GM03348 (cell line): ENCODE measurements around the gene SLC12A9.
"Not testable (repeated sequence)": the region's sequence is repeated elsewhere in the genome, so short reads cannot be mapped to it uniquely, and the experiment has no call there.

Experiments
- DNase-seq: peaks from one replicate; pipeline ENCODE4 v3.0.0; 2012; ENCODE audit warnings: low spot score

Gene SLC12A9

DNA sequence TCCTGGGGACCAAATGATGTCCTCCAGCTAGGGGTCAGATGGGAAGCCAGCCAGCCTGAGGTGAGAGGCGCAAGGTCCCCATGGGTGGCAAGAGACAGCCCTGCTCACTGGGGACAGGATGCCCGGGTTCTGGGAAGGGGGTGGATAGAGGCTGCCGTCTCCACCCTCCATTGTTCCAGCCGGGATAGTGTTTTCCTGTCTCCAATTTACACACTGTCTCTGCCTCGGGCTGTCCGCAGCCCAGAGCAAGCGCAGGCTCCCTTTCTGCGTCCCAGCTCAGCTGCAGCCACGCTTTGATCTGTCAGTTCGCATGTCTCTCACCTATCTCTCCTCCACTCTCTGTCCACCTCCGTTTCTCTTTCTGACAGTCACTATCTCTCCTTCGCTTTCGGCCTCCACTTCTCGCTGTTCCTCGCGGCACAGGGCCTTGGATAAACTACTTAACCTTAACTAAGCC lies 27.3 kb upstream of the SLC12A9 start:
- DNase-seq, result peak; percentile 51

DNA sequence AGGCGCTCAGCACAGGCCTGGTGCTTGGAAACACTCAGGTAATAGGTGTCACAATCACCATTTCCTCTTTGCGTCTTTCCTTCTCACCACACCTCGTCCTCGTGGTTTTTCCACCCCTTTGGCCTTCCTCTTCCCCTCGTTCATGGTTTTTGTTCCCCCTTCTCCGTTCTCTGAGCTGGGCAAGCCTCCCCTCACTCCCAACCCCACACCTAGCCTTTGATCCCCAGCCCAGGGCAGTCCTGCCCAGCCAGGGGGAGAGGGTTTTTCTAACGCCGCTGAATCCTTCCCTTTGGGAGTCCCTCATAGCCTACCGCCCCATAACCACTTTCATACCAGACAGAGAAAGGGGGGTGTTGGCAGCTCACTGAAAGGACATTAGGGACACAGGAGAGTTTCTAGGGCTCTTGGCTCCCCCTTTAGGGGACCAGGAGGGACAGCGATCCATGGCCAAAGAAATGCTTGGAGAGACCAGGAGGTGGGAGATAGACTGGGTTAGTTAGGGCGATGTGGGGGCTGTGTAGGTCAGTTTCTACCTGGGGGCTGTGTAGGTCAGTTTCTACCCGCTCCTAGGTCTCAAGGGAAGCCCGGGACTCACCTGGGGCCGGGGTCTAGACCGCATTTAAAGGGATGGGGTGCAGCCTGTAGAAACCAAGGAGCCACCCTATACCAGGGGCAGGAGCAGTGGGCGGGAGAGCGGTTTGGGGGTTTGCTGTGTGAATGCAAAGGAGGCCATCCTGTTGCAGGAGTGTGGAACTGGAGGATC lies 26.6 kb upstream of the SLC12A9 start:
- peak; percentile 59 for DNase-seq

DNA sequence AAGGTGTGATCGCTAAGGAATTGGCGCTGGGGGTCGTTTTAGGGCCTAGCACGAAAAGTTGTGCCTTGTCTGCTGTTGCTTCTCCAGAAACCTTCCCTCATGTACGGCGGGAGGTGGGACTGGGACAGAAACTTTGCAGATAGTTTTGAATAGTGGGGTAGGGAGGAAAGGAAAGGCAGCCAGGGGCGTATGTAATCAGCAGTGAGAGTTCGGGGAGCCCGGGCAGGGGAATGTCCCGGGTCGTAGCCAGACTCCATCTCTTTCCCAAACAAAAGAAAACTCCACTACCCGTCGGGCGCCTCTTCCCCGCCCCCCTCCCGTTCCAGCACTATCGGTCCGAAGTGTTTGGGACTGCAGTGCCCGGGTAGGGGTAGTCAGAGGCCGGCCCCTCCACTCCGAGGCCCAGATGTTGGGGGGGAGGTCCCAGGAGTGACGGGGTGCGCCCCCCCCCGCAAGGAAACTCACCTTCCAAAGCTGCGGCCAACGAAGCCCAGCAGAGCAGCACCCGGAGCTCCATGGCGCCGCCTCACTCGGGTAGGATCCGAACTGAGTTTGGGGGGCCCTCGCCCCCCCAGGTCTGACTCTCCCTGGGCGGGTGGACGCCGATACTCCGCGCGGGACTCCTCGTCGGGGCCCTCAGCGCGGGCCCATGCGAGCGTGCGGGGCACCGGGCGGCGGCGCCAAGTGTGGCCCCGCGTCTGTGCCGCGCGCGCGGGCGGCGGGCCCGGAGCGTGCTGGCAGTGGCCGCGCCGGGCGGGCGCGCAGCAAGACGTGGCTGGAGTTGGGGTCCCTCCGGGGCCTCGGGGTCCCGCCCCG lies 25.8 kb upstream of the SLC12A9 start:
- DNase-seq, result peak; percentile 42

DNA sequence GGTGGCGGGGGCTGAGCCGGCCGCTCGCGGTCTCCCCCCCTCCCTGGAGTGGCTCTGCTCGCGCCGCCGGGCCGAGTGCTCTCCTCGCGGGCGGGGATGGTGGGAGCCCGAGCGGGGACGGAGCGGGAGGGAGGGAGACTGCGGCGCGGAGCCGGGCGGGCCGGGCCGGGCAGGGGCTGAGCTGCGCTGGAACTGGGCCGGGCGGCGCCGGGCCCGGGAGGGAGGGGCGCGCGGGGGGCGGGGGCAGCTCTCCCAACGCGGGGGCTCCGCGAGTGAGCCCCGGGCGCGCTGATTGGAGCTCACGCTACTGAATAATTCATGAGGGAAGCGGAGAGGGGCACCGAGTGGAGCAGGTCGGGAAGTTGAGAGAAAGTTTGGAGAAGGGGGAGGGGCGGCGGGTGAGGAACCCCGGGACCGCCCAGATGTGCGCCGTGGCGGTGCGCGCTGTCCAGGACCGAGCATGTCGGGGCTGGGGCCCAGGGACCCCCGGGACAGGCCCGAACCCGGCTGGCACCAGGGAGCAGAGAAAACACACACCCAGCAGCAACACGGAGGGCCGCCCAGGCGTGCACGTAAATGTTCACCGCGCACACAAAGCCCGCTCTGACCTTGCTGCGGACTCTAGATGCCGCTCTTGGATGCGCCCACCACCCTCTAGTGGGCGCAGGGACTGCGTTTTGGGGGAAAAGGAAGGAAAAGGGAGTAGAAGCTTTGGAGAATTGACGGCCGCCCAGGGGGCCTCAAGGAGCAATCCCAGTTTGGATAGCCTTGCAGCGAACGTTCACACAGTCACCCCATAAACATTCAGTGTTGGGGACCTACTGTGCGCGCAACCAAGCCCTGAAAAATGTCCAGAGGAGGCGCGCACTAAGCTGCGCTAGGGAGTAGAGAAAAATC lies 24.9 kb upstream of the SLC12A9 start, which contains the start of gene EPHB4:
TSS of gene EPHB4 (minus strand) at position 194 of the 897 bp plus-strand sequence. CDS start 493 bp downstream, outside the sequence.
- DNase-seq, result peak; percentile 91

DNA sequence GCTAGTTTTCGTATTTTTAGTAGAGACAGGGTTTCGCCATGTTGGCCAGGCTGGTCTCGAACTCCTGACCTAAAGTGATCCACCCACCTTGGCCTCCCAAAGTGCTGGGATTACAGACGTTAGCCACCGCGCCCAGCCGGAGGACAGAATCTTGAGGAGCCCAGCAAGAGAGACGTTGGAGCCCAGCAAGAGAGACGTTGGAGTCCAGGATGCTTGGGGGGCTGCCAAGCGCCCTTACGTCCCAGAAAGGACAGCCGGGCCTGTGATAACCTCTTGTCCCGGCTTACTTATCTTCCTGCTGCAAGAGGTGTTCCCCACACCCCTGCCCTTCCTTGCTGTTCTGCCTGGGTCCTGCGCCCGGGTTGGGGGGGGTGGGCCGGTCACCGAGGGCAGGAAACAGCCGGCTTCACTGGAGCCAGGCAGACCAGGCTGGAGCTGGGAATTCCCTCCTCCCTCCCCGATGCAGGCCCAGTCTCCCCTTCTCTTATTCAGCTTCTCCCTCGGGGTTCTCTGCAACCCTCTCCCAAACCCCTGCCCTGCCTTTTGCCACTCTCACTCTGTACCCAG lies 23.3 kb upstream of the SLC12A9 start:
- no peak for DNase-seq

DNA sequence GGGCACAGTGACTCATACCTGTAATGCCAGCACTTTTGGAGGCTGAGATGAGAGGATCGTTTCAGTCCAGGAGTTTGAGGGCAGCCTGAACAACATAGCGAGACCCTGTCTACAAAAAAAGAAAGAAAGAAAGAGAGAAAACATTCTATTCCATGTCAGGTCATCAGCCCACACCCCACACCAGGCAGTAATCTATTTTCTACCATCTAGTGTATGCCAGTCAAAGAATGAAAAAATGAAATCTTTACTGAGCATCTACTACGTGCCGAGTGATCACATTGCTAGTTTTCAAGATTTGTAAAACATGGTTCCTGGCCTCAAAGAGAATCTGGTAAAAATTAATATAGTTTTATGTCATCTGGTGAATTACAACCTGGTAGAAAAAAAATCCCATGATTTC lies 22.1 kb upstream of the SLC12A9 start:
- no peak for DNase-seq

DNA sequence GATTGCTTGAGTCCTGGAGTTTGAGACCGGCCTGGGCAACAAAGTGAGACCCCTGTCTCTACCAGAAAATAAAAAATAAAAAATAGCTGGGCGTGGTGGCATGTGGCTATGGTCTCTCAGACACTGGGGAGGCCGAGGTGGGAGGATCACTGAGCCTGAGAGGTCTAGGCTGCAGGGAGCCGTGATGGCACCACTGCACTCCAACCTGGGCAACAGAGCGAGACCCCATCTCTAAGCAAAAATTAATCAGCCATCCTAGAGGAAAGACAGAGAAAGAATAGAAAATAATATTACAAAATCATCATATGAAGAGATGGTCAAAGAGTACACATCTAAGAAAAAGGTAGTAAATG lies 20.3 kb upstream of the SLC12A9 start:
- DNase-seq, result no peak

DNA sequence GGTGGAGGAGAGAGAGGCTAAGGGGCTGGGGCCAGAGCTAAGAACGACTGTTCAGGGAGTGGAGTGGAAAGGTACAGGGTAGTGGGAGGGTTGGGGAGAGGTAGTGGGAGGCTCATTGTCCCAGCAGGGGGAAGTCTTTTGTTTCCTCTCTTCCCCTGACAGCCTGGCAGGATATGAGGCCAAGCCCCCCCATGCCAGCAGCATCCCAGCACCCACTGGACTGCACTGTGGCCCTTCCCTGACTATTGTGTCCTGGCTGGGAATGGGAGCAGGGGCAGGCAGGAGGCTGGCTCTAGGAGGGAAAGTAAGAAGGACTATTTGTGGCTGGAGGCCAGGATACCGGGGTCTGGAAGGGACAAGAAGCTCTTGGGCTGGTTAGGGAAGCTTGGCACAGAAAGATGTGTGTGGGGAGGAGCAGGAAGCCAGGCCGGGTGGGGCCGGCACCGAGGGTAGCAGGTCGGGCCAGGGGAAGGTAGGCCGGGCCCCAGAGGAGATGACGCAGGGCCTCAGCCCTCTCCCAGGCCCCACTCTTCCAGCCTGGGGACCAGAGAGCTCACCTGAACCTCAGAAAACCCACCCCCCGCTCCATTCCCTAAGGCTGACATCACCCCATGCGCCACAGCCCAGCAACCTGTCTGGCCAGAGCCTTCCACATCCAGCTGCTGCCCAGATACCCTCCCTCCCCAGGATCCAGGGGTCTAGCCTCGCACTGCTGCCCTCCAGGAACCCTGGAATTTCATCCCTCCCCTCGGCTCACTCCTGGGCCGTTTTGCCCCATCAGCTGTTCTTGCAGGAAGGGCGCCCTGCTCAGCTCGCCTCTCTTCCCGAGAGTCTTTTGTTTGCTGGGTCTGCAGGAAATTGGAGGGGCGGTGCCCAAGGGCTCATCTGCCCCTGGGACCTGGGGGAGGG lies 16.4 kb upstream of the SLC12A9 start:
- DNase-seq, result peak; percentile 5

DNA sequence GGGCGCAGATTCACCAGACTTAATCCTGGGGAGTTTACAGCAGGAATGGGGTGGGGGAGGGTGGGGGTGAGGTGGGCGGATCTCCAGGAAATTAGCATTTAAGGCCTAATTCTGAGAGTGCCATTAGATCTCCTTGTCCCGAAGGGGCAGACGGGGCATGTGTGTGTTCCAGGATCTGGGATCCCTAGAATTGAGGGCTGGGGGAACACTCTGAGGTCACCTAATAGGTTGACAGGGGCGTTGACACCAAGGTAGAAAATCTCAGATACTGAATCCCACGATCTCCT lies 15.8 kb upstream of the SLC12A9 start:
- no peak for DNase-seq

DNA sequence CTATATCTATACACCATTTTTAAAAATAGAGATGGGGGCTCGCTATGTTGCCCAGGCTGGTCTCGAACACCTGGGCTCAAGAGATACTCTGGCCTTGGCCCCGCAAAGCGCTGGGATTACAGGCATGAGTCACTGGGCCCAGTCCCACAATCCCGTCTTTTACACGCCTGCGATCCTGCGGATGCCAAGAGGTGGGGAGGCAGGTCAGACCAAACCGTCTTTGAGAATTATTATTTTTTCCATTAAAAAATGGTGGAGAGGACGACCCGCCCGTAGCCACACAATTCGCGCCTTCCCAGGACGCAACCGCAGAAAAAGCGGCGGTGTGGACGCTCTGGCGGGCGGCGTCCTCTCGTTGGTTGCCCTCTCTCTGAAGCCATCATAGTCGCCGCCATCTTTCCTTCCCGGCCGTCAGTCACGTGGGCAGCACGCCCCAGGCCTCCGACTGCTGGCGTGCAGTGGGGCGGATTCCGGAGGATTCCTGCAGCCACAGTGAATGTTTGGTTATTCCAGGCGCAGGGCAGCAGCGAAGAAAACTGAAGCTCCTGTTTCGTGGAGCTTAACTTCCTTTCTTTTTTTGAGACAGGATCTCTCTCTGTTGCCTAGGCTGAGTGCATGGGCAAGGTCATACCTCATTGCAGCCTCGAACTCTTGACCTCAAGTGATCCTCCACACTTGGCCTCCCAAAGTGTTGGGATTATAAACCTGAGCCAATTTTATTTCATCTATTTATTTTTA lies 15.2 kb upstream of the SLC12A9 start:
- DNase-seq, result peak; percentile 95

DNA sequence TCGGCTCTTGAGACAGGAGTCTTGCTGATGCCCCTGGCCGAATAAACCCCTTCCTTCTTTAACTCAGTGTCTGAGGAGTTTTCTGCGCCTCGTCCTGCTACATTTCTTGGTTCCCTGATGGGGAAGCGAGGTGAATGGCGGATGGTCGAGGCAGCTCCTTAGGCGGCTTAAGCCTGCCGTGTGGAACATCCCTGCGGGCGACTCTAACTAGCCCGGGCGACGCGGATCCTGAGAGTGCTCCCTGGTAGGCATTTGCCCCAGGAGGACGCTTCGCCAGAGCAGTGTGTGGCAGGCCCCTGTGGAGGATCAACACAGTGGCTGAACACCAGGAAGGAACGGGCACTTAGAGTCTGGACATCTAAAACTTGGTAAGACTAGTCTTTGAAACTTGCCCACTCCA lies 13.2 kb upstream of the SLC12A9 start:
- DNase-seq, result no peak

DNA sequence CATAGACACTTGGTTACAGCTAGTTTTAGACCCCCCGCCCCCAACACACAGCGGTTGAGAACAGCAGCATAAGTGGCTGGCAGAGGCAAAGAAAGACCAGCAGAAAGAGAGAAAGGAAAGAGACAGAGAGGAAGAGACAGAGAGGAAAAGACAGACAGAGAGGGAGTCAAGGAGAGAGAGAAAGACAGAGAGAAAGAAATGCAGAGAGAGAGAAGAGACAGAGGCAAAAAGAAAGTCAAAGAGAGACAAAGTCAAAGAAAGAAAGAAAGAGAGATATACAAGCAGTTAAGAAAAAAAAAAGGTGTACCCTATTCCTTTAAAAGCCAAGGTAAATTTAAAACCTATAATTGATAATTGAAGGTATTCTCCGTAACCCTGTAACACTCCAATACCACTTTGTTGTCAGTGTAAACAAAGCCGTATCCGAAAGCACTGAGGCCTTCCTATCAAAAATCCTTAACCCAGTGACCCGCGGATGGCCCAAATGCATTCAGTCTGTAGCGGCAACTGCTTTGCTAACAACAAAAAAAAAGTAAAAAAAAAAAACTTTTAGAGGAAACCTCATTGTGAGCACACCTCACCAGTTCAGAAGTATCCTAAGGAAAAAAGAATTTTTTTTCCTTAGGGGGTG lies 11.9 kb upstream of the SLC12A9 start:
- no peak for DNase-seq

DNA sequence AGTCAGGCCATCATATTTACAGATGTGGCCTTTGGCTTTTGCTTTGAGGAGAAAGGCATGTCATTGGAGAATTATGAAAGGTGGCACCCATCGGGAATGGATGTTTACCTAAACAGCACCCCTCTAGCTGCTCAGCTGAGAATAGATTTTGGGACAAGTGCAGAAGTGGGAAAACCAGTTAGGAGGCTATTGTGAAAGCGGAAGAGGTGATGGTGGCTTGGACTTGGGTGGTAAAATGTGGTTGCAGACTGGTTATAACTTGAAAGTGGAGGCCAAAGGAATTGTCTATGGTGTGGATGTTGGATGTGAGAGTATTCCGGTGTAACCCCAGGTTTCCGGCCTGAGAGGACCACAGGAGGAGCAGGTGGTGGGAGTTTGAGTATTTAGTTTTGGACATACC lies 5.2 kb upstream of the SLC12A9 start:
- no peak for DNase-seq

DNA sequence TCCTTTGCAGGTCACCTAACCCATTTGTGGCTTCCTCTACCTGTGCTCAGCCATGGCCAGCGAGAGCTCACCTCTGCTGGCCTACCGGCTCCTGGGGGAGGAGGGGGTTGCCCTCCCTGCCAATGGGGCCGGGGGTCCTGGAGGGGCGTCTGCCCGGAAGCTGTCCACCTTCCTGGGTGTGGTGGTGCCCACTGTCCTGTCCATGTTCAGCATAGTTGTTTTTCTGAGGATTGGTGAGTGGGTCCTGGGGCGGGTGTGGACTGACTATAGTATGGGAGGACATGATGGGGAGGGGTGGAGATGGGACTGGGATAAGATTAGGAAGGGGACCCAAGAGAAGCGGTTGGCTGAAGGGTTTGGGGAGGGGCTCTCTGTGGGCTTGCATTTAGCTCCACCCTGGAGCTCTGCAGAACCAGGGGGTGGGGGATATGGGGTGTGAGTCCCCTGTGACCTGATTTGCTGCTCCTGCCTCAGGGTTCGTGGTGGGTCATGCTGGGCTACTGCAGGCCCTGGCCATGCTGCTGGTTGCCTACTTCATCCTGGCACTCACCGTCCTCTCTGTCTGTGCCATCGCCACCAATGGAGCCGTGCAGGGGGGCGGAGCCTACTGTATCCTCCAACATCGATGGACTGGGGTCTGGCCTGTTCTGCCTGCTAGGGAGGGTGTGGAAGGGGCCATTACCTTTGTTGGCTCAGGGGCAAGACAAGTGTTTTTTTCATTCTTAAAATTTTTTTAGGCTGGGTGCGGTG lies 1.8 kb downstream of the SLC12A9 start:
- DNase-seq, result peak; percentile 3

DNA sequence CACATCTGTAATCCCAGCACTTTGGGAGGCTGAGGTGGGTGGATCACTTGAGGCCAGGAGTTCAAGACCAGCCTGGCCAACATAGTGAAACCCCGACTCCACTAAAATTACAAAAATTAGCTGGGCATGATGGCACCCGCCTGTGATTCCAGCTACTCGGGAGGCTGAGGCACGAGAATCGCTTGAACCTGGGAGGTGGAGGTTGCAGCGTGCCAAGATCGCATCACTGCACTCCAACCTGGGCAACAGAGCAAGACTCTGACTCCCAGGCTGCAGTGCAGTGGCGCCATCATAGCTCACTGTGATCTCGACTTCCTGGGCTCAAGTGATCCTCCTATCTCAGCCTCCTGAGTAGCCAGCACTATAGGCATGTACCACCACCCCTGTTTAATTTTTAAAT lies 2.4 kb downstream of the SLC12A9 start:
- not testable (repeated sequence) for DNase-seq

DNA sequence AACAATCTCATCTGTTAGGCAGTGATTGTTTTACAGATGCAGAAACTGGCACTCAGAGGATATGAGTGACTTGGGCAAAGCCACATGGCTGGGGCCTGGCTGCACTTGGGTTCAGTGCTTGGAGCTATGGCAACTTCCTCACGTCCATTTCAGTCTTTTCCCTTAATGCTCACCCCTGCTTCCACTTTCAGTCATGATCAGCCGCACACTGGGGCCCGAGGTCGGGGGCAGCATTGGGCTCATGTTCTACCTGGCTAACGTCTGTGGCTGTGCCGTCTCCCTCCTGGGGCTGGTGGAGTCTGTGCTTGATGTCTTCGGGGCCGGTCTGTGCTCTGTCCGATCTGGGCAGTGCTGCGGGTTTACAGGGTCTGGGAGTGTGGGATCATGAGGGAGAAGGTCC lies 3.0 kb downstream of the SLC12A9 start:
- DNase-seq, result no peak

DNA sequence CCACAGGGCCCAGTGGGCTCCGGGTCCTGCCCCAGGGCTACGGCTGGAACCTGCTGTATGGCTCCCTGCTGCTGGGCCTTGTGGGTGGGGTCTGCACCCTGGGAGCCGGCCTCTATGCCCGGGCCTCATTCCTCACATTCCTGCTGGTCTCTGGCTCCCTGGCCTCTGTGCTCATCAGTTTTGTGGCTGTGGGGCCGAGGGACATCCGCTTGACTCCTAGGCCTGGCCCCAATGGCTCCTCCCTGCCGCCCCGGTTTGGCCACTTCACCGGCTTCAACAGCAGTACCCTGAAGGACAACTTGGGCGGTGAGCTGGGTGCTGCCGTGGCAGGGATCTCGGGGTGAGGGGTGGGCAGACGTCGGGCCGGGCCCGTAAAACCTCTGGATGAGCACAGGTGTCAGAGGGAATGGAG lies 4.4 kb downstream of the SLC12A9 start:
- DNase-seq, result peak; percentile 1

DNA sequence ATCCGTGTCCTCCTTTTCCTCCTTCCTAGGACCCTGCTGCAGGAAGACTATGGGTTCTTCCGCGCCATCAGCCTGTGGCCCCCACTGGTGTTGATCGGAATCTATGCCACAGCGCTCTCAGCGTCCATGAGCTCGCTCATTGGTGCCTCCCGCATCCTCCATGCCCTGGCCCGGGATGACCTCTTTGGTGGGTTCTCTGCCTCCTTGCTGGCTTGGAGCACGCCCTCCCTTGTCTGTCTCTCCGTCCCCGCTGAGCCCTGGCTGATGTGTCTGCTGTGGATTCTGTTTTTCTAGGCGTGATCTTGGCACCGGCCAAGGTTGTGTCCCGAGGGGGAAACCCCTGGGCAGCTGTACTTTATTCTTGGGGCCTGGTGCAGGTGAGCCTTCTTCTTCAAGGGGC lies 7.3 kb downstream of the SLC12A9 start:
- peak; percentile 2 for DNase-seq
